HG03378 (cell line): Measurements from ENCODE around the gene KRCC1.

Experiments
- ATAC-seq: cut with Tn5 transposase; IDR thresholded peaks from one replicate; pipeline ENCODE4 v1.9.1; 2021; ENCODE audit warnings: mild to moderate bottlenecking, moderate library complexity; ENCODE audit not compliant: unreplicated experiment

Gene KRCC1

GRCh38 chr2:88077080-88077479 lies 21.5 kb upstream of the KRCC1 start:
- ATAC-seq, result no peak

DNA sequence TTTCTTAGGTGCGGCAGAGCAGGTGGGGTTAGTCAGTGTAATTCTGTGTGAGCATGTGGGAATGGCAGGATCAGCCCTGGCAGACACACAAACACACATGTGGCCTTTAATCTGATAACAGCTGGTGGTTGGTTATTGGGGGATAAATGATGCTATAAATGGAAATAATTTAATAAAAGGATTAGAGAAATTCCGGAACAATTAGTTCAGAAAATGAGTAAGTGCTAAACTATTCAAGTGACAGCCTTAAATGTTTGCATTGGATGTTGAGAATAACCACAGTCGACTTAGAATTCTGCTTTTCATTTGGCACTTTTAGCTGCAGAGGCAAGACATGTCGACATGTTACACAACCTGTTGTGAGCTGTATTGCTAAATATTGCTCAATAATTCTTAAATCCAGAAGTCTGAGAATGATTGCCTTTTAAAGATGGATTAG lies 19.3 kb upstream of the KRCC1 start:
- no peak for ATAC-seq

DNA sequence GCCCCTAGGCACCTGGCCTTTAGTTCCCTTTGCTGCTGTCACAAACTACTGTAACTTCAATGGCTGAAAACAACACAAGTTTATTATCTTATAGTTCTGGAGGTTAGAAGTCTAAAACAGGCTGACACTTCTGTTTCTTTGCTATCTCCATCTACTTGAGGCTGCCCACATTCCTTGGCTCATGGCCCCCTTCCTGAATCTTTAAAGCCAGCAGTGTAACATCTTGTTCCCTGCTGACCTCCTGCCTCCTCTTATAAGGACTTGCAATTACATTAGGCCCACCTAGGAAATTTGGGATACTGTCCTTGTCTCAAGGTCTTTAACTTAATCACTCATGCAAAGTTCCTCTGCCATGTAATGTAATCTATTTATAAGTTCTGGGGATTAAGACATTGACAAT lies 18.6 kb upstream of the KRCC1 start:
- ATAC-seq, result no peak

DNA sequence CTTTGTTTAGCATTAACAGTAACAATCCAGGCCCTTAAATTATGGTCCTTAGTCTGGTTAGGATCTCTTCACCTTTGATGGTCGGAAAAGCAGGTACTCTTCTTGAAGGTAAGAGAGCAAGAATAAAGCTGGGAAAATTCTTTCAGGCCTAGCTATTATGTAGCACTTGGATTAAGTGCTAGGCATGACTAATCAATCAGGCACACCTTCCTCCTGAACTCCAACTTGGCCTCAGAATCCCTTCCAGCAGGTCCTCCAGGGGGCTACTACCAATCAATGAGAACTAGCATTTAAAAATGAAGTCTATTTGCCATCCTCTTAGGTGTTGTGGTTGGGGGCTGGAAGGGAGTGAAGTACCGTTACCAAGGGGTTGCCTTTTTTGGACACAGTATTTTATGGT lies 15.8 kb upstream of the KRCC1 start:
- ATAC-seq, result no peak

GRCh38 chr2:88070055-88070454 lies 14.5 kb upstream of the KRCC1 start:
- ATAC-seq, result no peak

DNA sequence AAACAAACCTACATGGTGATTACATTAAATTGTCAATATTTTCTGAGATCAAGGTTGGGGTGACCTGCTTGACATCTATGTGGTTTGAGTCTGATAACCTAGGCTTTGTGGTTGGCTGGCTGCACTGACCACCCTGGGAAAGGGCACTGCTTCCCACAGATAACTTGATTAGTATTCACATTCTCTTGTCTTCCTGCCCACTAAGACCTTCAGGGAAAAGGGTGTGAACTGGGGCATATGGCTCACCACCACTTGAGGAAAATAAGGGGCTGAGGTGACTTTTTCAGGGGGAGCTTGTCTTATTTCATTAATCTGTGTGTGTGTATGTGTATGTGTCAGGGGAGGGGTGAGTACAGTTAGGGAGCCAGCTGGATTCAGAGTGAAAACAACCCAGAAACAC lies 13.5 kb upstream of the KRCC1 start:
- ATAC-seq, result no peak

DNA sequence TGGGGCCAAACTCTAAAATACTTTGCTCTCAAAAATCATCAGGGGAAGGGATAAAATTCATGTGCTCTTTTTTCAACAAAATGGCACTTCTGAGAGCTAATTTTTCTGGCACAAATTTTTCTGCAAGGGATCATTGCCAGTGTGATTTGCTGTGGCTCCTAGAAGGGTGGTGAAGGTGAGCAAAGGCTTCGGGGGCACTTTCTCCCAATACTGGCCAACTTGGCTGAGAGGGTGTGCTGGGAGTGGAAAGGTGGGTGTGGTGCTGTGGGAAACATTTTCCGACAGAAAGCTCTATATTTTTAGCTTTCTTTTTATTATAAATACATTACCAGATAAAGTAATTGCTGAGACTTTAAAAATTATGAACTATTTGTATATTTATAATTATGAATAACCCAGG lies 12.5 kb upstream of the KRCC1 start:
- no peak for ATAC-seq

DNA sequence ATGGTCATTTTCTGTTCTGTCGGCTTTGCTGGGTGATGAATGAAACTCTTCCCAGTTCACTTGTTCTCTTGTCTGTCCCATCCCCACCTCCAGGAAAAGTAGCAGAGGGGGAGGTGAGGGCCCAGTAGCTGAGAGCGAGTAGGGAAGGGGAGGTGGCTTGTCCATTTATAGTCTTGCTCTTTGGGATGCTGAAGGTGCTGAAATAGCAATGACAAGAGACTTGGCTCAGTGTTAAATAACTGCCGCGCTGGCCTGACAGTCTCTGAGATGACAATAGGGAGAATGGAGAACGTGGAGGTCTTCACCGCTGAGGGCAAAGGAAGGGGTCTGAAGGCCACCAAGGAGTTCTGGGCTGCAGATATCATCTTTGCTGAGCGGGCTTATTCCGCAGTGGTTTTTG lies 12.0 kb upstream of the KRCC1 start, which contains the start of gene SMYD1:
Gene SMYD1, plus strand, starts transcription at position 228 of the 400 bp plus-strand sequence. Its CDS starts 40 bp downstream, at position 268.
- no peak for ATAC-seq

DNA sequence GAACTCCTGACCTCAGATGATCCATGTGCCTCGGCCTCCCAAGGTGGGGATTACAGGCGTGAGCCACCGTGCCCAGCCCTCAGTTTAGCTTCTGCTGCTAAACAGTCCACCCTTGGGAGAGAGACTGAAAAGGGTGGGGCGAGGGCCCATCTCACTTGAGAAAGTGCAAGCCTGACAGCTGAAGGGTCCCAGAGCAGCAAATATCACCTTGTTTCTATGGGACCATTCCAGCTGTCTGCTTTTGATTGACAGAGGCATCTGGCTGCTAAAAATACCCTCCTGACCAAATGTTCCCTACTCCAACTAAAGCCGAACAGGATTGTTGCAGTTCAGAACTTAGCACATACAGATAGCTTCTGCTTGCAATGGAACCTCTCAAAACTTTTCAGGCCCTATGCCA lies 11.6 kb upstream of the KRCC1 start:
- ATAC-seq, result no peak

- no peak for ATAC-seq
These were observed 11.0 kb upstream of the KRCC1 start for GRCh38 chr2:88066543-88066942.

GRCh38 chr2:88061295-88061694 lies 5.7 kb upstream of the KRCC1 start:
- ATAC-seq, result no peak

GRCh38 chr2:88060907-88061275 lies 5.3 kb upstream of the KRCC1 start:
- no peak for ATAC-seq

DNA sequence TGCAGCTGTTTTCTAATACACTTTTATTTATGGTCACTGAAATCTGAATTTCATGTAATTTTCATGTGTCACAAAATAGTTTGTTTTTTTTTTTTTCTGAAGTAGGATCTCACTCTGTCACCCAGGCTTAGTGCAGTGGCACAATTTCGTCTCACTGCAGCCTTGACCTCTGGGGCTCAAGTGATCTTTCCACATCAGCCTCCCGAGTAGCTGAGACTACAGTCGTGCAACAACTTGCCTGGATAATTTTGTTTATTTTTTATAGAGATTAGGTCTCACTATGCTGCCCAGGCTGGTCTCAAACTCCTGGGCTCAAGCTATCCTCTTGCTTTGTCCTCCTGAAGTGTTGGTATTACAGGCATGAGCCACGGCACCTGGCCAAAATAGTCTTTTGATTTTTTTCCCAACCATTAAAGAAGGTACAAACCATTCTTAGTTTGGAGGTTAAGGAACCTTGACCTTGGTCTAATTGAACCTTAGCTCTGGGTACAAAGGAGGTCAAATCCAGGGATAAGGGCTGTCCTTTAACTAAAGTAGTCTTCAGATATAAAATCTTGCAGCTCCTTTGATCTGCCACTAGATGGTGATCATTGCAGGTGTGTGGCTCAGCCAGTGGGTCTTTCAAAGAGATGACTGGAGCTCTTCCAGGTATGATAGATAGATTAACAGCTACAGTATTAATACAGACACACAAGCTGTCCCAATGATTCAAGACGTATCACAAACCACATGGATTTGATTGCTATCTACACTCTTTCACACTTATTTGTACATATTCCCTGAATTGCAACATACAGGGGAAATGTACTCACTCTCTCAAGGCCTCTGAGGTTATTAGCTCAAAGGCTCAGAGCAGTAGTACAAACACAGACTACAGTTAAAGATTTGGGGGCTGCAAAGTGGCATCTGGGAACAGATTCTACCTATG lies 4.7 kb upstream of the KRCC1 start:
- peak; percentile 54 for ATAC-seq

GRCh38 chr2:88058191-88058590 lies 2.6 kb upstream of the KRCC1 start:
- ATAC-seq, result no peak

- ATAC-seq, result no peak
These were observed 1.9 kb upstream of the KRCC1 start for GRCh38 chr2:88057437-88057844.

GRCh38 chr2:88054782-88055370 lies 707 bp downstream of the KRCC1 start:
- no peak for ATAC-seq

- no peak for ATAC-seq
These were observed 1.4 kb downstream of the KRCC1 start for GRCh38 chr2:88053934-88054781.

GRCh38 chr2:88053296-88053695 lies 2.3 kb downstream of the KRCC1 start:
- no peak for ATAC-seq

DNA sequence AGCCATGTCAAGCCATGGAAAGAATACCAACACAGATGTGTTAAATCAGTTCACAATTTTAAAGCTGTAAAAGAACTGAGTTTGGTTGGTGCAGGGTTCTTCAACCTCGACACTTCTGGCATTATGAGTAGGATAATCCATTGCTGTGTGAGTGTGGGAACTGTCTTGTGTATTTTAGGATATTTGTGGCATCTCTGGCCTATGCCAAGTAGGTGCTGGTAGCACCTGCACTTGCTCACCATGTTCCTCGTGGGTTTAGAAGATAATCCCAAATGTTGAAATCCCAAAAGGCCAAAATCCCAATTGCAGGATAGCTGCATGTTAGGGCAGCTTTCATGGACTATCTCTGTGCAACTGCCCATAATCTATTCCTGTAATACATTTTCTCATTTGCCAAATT lies 3.8 kb downstream of the KRCC1 start:
- no peak for ATAC-seq

DNA sequence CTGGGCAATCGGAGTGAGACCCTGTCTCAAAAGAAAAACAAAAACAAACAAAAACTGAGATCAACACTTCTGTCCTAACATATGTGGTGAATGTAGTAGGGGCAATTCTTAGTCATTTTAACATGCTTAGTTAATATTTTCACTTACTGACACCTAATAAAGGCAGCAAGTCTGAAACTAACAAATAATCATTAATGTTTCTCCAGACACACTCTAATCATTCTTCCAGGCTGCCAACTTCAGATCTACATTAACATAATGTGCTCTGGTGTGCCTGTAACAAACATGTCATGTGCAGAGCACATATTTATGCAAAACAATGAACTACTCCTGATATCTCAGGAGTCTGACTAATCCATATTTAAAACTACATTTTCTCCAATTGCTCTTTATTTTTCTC lies 6.0 kb downstream of the KRCC1 start:
- ATAC-seq, result no peak

DNA sequence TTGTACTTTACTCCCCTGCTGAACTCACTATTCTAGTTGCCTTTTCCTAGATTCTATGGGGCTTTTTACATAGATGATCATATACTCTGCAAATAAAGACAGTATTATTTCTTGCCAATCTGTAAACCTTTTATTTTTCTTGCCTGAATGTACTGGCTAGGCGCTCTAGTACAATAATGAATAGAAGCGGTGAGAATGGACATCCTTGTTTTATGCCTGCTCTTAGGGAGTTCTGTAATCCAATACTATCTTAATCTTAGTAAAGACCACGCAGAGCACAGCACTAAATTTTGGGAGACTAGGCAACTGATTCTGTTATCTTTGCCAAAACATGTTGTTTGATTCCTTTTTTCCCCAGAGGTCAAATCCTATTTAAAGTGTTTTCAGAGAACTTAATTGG lies 7.0 kb downstream of the KRCC1 start:
- ATAC-seq, result no peak
